ENCODE data around the gene IDNK.
A peak's percentile ranks its signal among the peaks of the same experiment; 100 is the strongest.
"Not testable (repeated sequence)": the region's sequence is repeated elsewhere in the genome, so short reads cannot be mapped to it uniquely, and the experiment has no call there.

The IDNK gene

DNA sequence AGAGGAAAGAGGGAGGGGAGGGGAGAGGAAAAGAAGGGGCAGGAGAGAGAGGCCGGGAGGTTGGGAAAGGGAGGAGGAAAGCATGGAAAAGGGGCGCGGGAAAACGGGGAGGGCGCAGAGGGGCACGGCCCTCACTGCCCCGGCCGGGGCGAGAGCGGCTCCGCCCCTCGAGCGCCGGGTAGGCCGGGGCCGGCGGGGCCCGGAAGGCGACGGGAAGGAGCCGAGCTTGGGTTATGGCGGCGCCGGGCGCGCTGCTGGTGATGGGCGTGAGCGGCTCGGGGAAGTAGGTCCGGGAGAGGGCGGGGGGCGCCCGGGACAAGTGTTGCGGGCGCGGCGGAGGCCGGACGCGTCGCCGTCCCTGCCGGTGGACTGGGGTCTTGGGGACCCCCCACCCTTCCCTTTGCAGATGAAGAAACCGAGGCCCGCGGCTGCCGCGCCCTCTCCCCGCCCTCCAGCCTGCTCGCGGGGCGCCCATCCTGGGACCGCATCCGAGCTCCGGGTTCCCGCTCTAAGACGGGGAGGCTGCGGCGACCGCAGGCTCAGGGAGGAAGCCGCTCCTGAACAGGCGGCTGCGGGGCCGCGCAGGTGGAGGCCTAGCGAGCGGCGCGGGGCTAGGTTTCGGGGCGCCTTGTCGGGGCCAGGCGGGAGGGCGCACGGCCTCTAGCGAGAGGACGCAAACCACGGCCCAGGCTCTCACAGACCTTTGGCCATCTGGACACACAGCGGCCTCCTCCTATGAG lies at the start of gene IDNK:
Gene IDNK, plus strand, starts transcription at position 205 of the 740 bp plus-strand sequence. Its CDS starts 29 bp downstream, at position 234.
- DNase-seq (ENCODE audit: low read depth): peak; percentile 44

- DNase-seq (ENCODE audit: low read depth): no peak
These were observed 48.5 kb upstream of the IDNK start for GRCh38 chr9:83574482-83574881.

DNA sequence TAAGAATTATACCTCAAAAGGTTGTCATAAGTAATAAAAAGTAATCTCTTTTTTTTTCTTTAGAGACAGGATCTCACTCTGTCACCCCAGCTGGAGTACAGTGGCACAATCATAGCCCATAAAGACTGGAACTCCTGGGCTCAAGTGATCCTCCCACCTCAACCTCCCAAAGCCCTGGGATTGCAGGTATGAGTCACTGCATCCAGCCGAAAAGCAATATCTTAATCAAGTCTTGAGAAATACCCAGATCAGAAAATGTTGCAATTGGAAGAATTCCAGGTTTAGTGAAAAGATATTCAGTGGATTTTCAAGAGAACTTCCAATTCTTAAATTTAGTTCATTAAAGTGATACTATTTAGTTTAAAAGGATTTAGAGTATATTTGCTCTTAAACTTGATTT lies 40.9 kb upstream of the IDNK start:
- DNase-seq (ENCODE audit: low read depth): no peak

- DNase-seq (ENCODE audit: low read depth): no peak
These were observed 39.6 kb upstream of the IDNK start for GRCh38 chr9:83583151-83584014.

- DNase-seq (ENCODE audit: low read depth): no peak
These were observed 37.9 kb upstream of the IDNK start for GRCh38 chr9:83584995-83585394.

DNA sequence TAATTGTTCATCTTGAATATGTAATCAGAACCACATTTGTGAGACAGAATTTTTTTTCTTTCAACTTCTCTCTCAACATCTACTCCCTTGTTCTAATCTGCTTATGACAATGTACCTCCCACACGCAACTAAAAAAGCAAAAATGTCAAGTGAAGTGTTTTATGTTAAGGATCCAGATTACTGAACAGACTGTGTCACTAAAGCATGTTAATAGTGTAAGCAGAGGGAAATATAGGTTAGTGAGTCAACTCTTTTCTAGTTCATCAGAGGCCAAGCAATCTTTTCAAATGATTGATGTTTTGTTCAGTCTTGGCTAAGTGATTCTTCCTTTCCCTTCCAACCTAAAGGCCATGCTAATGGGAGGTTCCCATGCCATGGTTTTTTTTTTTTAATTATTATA lies 34.7 kb upstream of the IDNK start:
- no peak for DNase-seq (ENCODE audit: low read depth)

DNA sequence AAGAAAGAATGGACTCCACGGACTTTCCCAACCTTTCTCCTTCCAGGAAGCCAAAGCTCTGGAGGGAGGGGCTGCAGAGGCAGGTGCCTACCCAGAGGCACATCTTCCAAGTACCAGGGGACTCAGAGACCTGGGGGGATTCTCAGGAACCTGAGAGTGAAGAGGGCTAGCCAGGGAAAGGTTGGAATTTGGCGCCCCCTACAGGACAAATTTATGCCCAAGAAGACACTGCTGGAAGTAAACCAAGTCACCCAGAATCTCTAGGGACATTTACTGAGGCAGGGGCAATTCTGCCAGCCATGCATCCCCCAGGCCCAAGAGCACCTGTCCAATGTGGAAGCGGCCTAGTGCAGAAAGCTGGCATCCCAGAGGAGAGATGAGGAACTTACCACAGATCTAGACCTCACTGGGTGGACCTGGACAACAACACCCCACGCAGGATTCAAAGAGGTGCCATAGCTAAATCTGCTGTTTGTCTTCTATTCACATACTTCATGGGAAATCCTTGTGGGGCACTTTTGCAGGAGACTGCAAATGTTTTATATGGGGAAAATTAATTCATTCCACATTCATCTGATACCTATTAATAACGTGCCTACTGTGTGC lies 25.9 kb upstream of the IDNK start:
- no peak for DNase-seq (ENCODE audit: low read depth)

- DNase-seq (ENCODE audit: low read depth): no peak
These were observed 24.5 kb upstream of the IDNK start for GRCh38 chr9:83598487-83598886.

DNA sequence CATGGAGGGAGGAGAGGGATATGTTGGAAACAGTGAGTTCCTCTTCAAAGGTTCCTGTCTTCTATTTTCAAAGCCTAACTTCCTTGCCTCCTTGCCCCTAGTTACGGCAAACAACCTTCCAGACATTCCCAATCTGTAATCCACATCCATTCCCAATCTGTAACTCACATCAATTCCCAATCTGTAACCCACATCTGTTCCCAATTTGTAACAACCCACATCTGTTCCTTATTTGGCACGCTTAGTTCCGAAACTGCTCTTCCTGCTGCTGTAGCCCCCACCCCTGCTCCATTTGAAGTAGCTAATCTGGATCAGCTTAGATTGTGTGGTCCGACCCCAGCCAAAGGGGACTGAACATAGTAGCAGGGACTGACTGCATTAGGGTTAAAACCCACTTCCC lies 23.9 kb upstream of the IDNK start:
- no peak for DNase-seq (ENCODE audit: low read depth)

- no peak for DNase-seq (ENCODE audit: low read depth)
These were observed 21.5 kb upstream of the IDNK start for GRCh38 chr9:83601463-83601862.

DNA sequence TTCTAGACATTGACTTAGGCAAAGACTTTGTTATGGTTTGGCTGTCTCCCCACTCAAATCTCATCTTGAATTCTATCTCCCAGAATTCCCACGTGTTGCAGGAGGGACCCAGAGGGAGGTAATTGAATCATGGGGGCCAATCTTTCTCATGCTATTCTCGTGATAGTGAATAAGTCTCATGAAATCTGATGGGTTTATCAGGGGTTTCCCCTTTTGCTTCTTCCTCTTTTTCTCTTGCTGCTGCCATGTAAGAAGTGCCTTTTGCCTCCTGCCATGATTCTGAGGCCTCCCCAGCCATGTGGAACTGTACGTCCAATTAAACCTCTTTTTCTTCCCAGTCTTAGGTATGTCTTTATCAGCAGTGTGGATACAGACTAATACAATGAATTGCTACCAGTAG lies 15.3 kb upstream of the IDNK start:
- DNase-seq (ENCODE audit: low read depth): not testable (repeated sequence)

DNA sequence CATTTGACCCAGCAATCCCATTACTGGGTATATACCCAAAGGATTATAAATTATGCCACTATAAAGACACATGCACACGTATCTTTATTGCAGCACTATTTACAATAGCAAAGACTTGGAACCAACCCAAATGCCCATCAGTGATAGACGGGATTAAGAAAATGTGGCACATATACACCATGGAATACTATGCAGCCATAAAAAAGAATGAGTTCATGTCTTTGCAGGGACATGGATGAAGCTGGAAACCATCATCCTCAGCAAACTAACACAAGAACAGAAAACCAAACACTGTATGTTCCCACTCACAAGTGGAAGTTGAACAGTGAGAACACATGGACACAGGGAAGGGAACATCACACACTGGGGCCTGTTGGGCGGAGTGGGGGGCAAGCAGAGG lies 9.6 kb upstream of the IDNK start:
- not testable (repeated sequence) for DNase-seq (ENCODE audit: low read depth)

DNA sequence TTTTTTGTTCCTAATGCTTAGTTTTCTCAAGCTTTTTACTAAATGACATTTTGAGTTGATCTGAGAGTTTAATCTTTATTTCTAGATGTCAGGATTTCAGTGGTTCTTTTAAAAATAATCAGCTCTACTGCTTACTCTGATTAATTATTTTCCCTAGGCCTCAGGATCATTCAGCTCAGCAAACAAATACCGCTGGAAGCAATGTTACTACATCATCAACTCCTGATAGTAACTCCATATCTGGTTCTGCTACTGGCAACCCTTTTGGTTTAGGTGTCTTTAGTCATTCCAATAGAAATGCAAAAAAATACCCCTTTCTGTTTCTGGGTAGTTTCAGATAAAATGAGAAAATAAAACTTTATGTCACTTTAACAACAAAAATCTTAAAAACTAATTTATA lies 5.6 kb upstream of the IDNK start:
- no peak for DNase-seq (ENCODE audit: low read depth)

- no peak for DNase-seq (ENCODE audit: low read depth)
These were observed 1.9 kb upstream of the IDNK start for GRCh38 chr9:83620841-83621636.

DNA sequence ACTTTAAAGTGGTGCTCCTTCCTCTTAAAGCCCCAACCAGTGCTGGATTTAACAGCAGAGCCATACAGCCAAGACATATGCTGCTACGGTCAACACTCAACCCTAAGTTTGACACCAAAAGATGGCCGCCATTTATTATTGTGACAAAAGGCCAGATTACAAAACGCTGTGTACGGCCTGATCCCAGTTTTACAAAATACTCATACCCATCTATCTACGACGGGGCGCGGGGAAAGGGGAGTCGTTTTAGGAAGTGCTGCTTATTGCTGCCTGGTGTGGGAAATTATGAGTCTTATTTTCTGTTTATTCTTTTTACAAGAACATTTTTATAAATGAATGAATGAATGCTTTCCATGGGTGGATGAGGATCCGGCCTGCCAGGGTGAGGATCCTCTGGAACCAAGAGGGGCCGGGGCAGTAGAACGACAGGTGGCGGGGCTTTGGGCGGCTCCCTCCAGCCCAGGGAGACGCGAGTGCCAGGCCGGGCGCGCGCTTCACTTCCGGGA lies 457 bp upstream of the IDNK start:
- no peak for DNase-seq (ENCODE audit: low read depth)

DNA sequence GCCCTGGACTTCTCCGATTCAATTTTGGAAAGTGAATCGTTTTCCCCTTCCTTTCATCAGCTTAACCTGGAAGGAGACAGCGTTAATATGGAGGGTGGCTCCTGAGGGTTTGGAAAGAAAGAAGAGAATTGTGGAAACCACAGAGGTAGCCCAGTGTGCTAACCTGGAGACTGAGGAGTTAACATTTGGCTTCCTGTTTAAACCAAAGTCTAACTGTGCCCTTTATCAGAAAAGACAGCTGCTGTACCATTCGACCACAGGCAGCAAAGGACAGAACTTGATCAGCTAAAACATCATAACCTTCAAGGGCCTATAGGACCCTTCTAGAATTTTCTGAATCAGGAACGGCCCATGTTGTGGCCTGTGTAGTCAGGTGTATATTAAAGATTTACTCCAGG lies 735 bp downstream of the IDNK start:
- DNase-seq (ENCODE audit: low read depth): no peak

- DNase-seq (ENCODE audit: low read depth): no peak
These were observed 2.2 kb downstream of the IDNK start for GRCh38 chr9:83625178-83625577.

GRCh38 chr9:83628540-83628939 lies 5.6 kb downstream of the IDNK start:
- DNase-seq (ENCODE audit: low read depth): no peak

DNA sequence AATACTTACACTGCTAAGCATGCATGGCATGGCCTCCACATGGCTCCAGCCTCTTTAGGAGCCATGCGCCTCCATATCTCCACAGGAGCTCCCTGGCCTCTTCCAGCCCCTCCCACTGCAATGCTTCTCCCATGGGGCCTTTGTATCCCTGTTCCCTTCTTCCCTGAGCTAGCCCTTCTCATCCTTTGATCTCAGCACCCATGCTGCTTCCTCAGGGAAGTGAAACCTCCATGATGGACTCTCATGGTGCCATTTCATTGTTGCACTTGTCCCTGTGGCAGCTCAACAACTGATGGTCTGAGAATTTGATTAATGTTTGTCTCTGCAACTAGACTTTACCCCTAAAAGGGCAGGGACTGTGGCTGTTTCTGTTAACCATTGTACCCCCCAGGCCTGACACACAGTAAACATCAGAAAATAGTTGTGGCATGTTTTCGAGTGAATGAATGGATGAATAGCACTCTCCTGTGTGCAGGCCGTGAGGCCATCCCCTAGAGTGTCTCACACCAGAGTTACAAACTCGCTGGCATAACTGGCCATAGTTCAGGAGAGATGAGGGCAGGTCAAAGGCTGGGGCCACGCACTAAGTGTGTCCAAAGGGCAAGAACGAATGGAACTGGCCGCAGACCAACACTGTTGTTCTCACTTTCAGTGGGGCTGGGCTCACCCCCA lies 6.6 kb downstream of the IDNK start:
- no peak for DNase-seq (ENCODE audit: low read depth)

DNA sequence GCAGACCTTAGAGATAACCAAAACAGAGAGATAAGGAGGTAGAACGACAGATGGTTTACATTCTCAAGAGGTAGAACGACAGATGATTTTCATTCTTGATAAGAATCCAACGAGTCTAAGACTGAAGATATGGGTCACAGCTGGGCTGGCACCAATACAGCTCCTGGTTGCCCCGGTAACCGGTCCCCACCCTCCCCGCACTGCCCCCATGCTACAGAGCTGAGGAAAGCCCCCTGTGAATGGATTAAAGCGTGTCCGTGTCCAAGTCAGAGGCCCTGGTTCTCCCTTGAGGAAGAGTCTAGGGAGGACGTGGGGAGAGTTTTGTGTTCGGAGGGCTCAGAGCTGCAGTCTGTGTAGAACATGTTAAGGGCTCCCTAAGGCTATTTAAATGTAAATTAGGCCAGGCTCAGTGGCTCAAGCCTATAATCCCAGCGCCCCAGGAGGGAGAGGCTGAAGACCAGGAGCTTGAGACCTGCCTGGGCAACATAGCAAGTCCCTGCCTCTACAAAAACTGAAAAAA lies 8.1 kb downstream of the IDNK start:
- DNase-seq (ENCODE audit: low read depth): no peak

- no peak for DNase-seq (ENCODE audit: low read depth)
These were observed 10.3 kb downstream of the IDNK start for GRCh38 chr9:83633255-83633654.

All from stimulated activated CD8-positive, alpha-beta memory T cell treated with anti-CD3 and anti-CD28 coated beads, Interleukin-12 subunit alpha, Interleukin-12 subunit beta, amount 100 ng/mL, for 4 hours (primary cell).